Spinal cord (tissue), 10 donors: ENCODE measurements around the gene ZNF571. TPM values are rescaled to one million over a fixed set of nuclear protein-coding genes. Genes with fewer than 3 reads are reported as not detected.
A peak's percentile ranks its signal among the peaks of the same experiment; 100 is the strongest.

Source experiments
- DNase-seq, 6 donors: peaks; one replicate each; pipeline versions ENCODE4 v3.0.0 to v3.0.0-alpha.2; 2013 to 2015; ENCODE audit warnings: low spot score in 6 of 6, low read depth in 4 of 6
- H3K27ac ChIP-seq: one replicate; pipeline ENCODE4 v1.5.1; 2013; ENCODE audit warnings: low read depth, low read length, control low read depth
- H3K27me3 ChIP-seq: one replicate; pipeline ENCODE4 v1.6.1; 2013; ENCODE audit warnings: low read length; ENCODE audit not compliant: control insufficient read depth, insufficient read depth
- H3K36me3 ChIP-seq: one replicate; pipeline ENCODE4 v1.6.1; 2013; ENCODE audit warnings: low read length; ENCODE audit not compliant: control insufficient read depth, insufficient read depth
- H3K4me1 ChIP-seq: one replicate; pipeline ENCODE4 v1.6.1; 2013; ENCODE audit warnings: low read length; ENCODE audit not compliant: control insufficient read depth, insufficient read depth
- H3K4me3 ChIP-seq: one replicate; pipeline ENCODE4 v1.5.1; 2013; ENCODE audit warnings: low read depth, low read length, control low read depth
- H3K9me3 ChIP-seq: one replicate; pipeline ENCODE4 v1.6.1; 2013; ENCODE audit warnings: low read length; ENCODE audit not compliant: control insufficient read depth, insufficient read depth
- WGBS: methylation state at CpG from one replicate; pipeline ENCODE4 v1.1.5; 2013; ENCODE audit warnings: missing lambda C conversion rate; ENCODE audit not compliant: insufficient coverage; 5-methylcytosine and 5-hydroxymethylcytosine counted together
- long read RNA-seq, 4 donors: transcript quantifications; one replicate each; lab custom pipeline, GENCODE V29; 2026
- polyA plus RNA-seq, 2 donors: library from polyadenylated mRNA; unstranded; fragments of 120-200 nt; gene quantifications; one replicate each; pipeline ENCODE4 v1.2.1, GENCODE V29; 2013; ENCODE audit not compliant: insufficient read length in 2 of 2
- total RNA-seq, 2 donors: library from RNA; depleted of rRNA in 1 of 2; stranded (reverse); fragments of 120-200 nt in 1 of 2; fragments of >200 nt in 1 of 2; gene quantifications; one replicate each; pipeline versions ENCODE4 v1.2.3 to v1.2.4, GENCODE V29; 2013 to 2014
- donor health status: healthy.

The ZNF571 gene
- total RNA-seq (10 to 100 TPM; 14.2 TPM), polyA plus RNA-seq (10 to 100 TPM; 11.7 to 13.1 TPM)
- long read RNA-seq, donor 1, partial matches to known transcripts, result 0 of 1 reads
- long read RNA-seq, donor 1, other reads (novel, unspliced or antisense), result 0 of 1 reads
- long read RNA-seq, donor 2, partial matches to known transcripts, result 5 of 5 reads
- long read RNA-seq, donor 2, other reads (novel, unspliced or antisense), result 0 of 5 reads
- long read RNA-seq, donor 3, partial matches to known transcripts, result 0 of 1 reads
- long read RNA-seq, donor 3, other reads (novel, unspliced or antisense), result 0 of 1 reads
- long read RNA-seq, donor 4, result 0 reads

DNA sequence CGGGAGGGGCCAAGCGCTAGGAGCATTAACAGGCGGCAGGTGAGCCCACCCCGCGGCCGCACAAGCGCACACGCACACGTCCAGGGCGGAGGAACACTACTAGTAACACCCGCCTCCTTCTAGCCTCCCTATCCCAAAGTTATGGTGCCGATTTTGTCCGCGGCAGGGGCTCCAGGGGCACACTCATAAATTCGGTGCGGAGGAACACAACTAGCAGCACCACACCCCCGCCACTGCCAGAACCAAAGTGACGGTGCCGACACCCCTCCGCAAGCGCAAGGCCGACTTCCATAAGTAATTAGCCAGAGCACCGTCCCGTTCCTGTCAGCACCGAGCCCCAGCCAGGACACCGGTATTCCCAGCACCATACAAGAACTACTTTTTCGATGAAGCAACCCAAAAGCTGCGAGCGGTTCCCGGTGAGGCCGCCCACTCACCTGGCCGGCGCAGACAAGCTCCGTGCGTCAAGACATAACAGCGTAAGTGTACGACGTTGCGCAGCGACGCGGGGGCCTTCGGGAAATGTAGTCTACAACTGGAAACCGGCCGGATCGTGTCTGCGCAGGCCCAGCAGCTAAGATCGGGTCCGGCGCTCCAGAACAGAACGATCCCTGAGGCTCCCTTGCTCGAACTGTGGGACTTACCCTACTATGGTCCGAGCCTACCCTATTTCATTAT lies at the start of gene ZNF571, which contains the start of gene ZNF540:
ZNF571 (minus strand) TSS at position 489 of the 678 bp plus-strand sequence. CDS start 8,116 bp downstream, outside the sequence.
ZNF540 (plus strand) TSS at position 573 of the 678 bp plus-strand sequence. CDS start 3,572 bp downstream, outside the sequence.
- H3K27me3 ChIP-seq, result no peaks in the 10 kb centered on the region
- whole genome bisulfite sequencing, result under 1% methylated on average over 51 of the region's 53 CpGs
- peak; percentile 88 to 99 (median 92) for DNase-seq
- H3K36me3 ChIP-seq, result no peaks in the 10 kb centered on the region
- peak within 1 kb of the TSS; percentile 85 for H3K4me3 ChIP-seq
- no peaks in the 10 kb centered on the region for H3K4me1 ChIP-seq
- peaks cover 4% of the 10 kb centered on the region for H3K9me3 ChIP-seq
- H3K27ac ChIP-seq, result peak within 1 kb of the TSS; percentile 89

DNA sequence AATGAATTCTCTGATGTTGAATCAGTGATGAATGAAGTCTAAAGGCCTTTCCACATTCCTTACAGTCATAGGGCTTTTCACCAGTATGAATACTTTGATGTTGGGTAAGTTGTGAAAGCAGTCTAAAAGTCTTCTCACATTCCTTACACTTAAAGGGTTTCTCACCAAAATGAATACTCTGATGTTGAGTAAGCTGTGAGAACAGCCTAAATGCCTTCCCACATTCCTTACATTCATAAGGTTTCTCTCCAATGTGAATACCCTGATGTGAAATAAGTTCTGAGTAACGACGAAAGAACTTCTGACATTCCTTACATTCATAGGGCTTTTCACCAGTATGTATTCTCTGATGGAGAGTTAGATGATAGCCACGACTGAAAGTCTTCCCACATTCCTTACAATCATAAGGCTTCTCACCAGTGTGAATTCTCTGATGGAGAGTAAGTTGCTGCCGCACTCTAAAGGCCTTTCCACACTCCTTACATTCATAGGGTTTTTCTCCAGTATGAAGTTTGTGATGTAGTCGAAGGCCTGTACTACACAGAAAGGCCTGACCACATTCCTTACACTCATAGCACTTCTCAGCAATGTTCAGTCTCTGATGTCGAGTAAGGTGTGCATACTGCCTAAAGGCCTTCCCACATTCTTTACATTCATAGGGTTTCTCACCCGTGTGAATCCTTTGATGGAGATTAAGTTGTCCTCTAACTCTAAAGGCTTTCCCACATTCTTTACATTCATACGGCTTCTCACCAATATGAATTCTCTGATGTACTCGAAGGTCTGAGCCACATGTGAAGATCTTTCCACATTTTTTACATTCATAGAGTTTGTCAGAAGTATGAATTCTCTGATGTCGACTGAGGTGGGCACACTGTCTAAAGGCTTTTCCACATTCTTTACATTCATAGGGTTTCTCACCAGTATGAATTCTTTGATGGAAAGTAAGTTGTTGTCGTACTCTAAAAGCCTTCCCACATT lies 40.8 kb upstream of the ZNF571 start:
- no peak for DNase-seq
- no CpG with 5 or more reads among the region's 11 CpGs for WGBS
- peaks cover 11% of the 10 kb centered on the region for H3K36me3 ChIP-seq
- no peaks in the 10 kb centered on the region for H3K4me1 ChIP-seq
- peaks cover 14% of the 10 kb centered on the region for H3K9me3 ChIP-seq
- H3K27me3 ChIP-seq, result no peaks in the 10 kb centered on the region
- no peak overlapping the region for H3K4me3 ChIP-seq
- H3K27ac ChIP-seq, result no peak overlapping the region

DNA sequence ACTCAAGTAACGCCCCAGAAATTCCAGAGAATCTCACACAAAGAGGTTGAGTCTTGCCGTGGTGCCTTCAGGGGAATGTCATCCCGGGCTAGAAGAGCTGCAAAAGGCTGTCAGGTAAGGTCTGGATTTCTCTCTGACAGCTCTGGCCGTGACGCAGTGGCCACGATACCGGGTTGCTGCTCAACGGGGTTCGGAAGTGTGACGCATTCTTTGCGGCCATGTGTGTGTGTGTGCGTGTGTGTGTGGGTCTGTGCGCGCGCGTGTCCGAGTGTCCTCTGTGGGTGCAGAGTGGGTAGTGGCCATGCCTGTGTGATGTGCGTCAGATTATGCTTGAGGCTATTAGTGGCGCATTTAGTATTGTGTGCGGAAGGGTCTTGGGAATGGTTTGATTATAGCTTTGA lies 390 bp upstream of the ZNF571 start:
- Histone ChIP-seq H3K36me3 (no peaks in the 10 kb centered on the region), H3K27me3 (no peaks in the 10 kb centered on the region), H3K27ac (peak overlapping the region; percentile 89), H3K9me3 (peaks cover 2% of the 10 kb centered on the region), H3K4me1 (no peaks in the 10 kb centered on the region), H3K4me3 (peak overlapping the region; percentile 85)
- 0% methylated on average over 20 of the region's 20 CpGs for WGBS
- DNase-seq, result peak in 4 of 6 donors; percentile 47 to 92 (median 62)

DNA sequence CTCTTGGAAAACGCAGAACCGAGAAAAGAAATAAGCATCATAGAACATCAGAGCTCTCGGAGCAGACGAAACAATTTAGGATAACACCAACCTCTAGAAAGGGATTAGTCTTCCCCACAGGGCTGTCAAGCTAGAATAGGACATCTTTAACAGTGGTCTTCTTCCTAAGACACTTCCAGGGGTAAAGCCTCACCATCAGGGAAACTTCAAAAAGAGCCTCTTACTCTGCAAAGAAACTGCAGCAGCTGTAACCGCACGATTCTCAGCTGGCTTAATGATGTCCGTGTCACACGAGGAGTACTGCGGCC lies 642 bp downstream of the ZNF571 start:
- H3K9me3 ChIP-seq, result peaks cover 4% of the 10 kb centered on the region
- no peaks in the 10 kb centered on the region for H3K27me3 ChIP-seq
- 4% methylated on average over 9 of the region's 9 CpGs for WGBS
- peak overlapping the region; percentile 85 for H3K4me3 ChIP-seq
- peak overlapping the region; percentile 89 for H3K27ac ChIP-seq
- no peaks in the 10 kb centered on the region for H3K4me1 ChIP-seq
- peak in 1 of 6 donors; percentile 36 for DNase-seq
- no peaks in the 10 kb centered on the region for H3K36me3 ChIP-seq

DNA sequence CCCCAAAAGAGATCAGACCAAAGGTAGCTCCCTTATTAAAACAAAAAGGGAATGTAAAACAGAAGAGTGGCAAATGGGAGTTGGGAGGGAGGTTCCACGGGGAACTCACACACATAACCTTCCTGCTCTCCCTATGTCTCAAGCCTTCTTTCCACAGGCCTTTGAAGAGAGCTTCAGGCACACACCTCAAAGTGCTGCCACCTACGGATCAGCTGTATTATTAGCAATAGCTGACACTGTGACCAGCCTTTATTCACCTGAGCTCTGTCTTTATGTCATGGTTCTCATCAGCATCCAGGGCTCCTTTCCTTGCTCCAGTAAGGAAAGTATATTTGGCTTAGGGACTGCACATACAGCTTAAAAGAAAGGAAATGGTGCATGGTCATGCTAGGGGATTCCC lies 11.3 kb downstream of the ZNF571 start:
- WGBS, result 38% methylated on average over 1 of the region's 2 CpGs
- no peaks in the 10 kb centered on the region for H3K27me3 ChIP-seq
- no peak overlapping the region for H3K4me3 ChIP-seq
- H3K27ac ChIP-seq, result no peak overlapping the region
- peaks cover 17% of the 10 kb centered on the region for H3K9me3 ChIP-seq
- no peak for DNase-seq
- no peaks in the 10 kb centered on the region for H3K4me1 ChIP-seq
- peaks cover 20% of the 10 kb centered on the region for H3K36me3 ChIP-seq

DNA sequence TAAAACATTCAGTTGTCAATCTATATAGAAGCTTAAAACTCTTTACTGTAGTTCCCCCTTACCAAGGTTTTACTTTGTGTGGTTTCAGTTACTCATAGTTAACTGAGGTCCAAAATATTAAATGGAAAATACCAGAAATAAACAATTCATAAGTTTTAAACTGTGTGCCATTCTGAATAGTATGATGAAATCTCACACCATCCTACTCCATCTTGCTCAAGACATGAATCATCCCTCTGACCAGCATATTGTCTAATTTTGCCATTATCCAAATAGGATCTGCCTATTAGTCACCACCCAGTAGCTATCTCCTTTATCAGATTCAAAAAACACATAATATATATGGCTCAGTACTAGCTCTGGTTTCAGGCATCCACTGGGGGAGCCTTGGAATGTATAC lies 22.4 kb downstream of the ZNF571 start:
- Histone ChIP-seq H3K27ac (no peak overlapping the region), H3K36me3 (peaks cover 9% of the 10 kb centered on the region), H3K27me3 (no peaks in the 10 kb centered on the region), H3K9me3 (peaks cover 27% of the 10 kb centered on the region), H3K4me1 (no peaks in the 10 kb centered on the region), H3K4me3 (no peak overlapping the region)
- no peak for DNase-seq

GRCh38 chr19:37565370-37565669 lies 29.3 kb downstream of the ZNF571 start:
- peaks cover 56% of the 10 kb centered on the region for H3K9me3 ChIP-seq
- H3K27me3 ChIP-seq, result no peaks in the 10 kb centered on the region
- H3K27ac ChIP-seq, result no peak overlapping the region
- no peak overlapping the region for H3K4me3 ChIP-seq
- no peak for DNase-seq
- H3K36me3 ChIP-seq, result peaks cover 5% of the 10 kb centered on the region
- H3K4me1 ChIP-seq, result no peaks in the 10 kb centered on the region

DNA sequence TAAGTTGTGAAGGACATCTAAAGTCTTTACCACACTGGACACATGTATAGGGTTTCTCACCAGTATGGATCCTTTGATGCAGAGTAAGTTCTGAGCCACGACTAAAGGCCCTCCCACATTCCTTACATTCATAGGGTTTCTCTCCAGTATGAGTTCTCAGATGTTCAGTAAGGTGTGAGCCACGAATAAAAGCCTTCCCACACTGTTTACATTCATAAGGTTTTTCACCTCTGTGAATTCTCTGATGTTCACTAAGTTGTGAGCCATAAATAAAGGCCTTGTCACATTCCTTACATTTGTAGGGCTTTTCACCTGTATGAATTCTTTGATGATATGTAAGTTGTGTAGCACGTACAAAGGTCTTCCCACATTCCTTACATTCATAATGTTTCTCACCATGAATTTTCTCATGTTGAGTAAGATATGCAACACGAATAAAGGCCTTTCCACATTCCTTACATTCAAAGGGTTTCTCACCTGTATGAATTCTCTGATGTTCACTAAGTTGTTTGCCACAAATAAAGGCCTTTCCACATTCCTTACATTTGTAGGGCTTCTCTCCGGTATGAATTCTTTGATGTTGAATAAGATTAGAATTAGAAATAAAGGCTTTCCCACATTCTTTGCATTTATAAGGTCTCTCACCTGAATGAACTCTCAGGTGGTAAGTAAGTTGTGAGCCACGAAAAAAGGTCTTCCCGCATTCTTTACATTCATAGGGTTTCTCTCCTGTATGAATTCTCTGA lies 29.8 kb downstream of the ZNF571 start:
- DNase-seq, result no peak

DNA sequence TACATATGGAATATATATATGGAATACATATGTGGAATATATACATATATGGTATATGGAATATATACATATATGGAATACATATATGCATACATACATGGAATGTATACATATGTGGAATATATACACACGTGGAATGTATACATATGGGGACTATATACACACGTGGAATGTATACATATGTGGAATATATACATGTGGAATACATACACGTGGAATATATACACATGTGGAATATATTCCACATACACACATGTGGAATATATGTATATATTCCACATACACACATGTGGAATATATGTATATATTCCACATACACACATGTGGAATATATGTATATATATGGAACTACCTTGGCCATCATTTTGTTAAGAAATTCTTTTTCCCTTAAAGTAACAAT lies 31.1 kb downstream of the ZNF571 start:
- Histone ChIP-seq H3K4me1 (no peaks in the 10 kb centered on the region), H3K27me3 (no peaks in the 10 kb centered on the region), H3K27ac (no peak overlapping the region), H3K36me3 (peaks cover 9% of the 10 kb centered on the region), H3K4me3 (no peak overlapping the region), H3K9me3 (peaks cover 56% of the 10 kb centered on the region)
- no CpG with 5 or more reads among the region's 3 CpGs for WGBS
- DNase-seq, result no peak

More for the DNA sequence above, 29.8 kb downstream of the ZNF571 start:
- H3K27me3 ChIP-seq, result no peaks in the 10 kb centered on the region
- no peaks in the 10 kb centered on the region for H3K4me1 ChIP-seq
- H3K27ac ChIP-seq, result no peak overlapping the region
- H3K9me3 ChIP-seq, result peaks cover 54% of the 10 kb centered on the region
- WGBS, result no CpG with 5 or more reads among the region's 7 CpGs
- H3K4me3 ChIP-seq, result no peak overlapping the region
- H3K36me3 ChIP-seq, result peaks cover 5% of the 10 kb centered on the region
